Measurements from ENCODE around the gene TMEM80. TPM values are rescaled to one million over a fixed set of nuclear protein-coding genes. Genes with fewer than 3 reads are reported as not detected.
A peak's percentile ranks its signal among the peaks of the same experiment; 100 is the strongest.

Gene TMEM80
- total and polyA plus RNA-seq, 2 experiments from 2014 or later = 12.8 to 25.4 TPM

- peak overlapping the region; percentile 65 for H3K4me3 ChIP-seq
These were observed 30.9 kb downstream of the TMEM80 start for GRCh38 chr11:726278-727220.

More at GRCh38 chr11:726278-727220, 30.9 kb downstream of the TMEM80 start:
- Histone ChIP-seq H3K27me3 (ENCODE audit: insufficient read depth) (no peaks in the 10 kb centered on the region), H3K79me2 (replicated peaks; ENCODE audit: insufficient read depth) (no peaks in the 10 kb centered on the region), H3K27ac (ENCODE audit: low read depth) (no peak overlapping the region), H4K20me1 (replicated peaks; ENCODE audit: insufficient read depth) (no peaks in the 10 kb centered on the region), H3K9me2 (ENCODE audit: insufficient read depth) (no peaks in the 10 kb centered on the region), H3K36me3 (ENCODE audit: insufficient read depth) (no peaks in the 10 kb centered on the region), H2AFZ (no peak overlapping the region; the same call in 1 of the 2 replicates), H3K4me1 (ENCODE audit: insufficient read depth) (peaks cover 6% of the 10 kb centered on the region), H3F3A (replicated peaks; ENCODE audit: low read depth) (0 out of 2 replicates have a peak, but pooled peaks cover 12% of the 10 kb centered on the region), H3K4me2 (peak overlapping the region; percentile 88)
- peak; percentile 19 for ATAC-seq
- H3K27me3 Mint-ChIP-seq (ENCODE audit: insufficient read depth, low read depth, poor library complexity) = peaks cover 16% of the 10 kb centered on the region
- peaks cover 9% of the 10 kb centered on the region; the same call in 2 of the 3 replicates for H3K4me1 Mint-ChIP-seq
- no peaks in the 10 kb centered on the region; the same call in 2 of the 3 replicates for H3K9me3 Mint-ChIP-seq
- no peaks in the 10 kb centered on the region for H3K36me3 Mint-ChIP-seq (ENCODE audit: low read depth)
- no peak overlapping the region for H3K27ac Mint-ChIP-seq
- peak; percentile 69 for DNase-seq (ENCODE audit: low spot score)
- TF ChIP-seq EZH2phosphoT487 (IDR thresholded peaks at IDR 0.05; ENCODE audit: unreplicated experiment) (no peak), CREB1 (CRISPR knock-in tag; IDR thresholded peaks at IDR 0.05; ENCODE audit: low read depth) (no peak), STAT1 (IDR thresholded peaks at IDR 0.05; ENCODE audit: unreplicated experiment) (no peak), ZNF462 (CRISPR knock-in tag; IDR thresholded peaks at IDR 0.05) (no peak), JUNB (IDR thresholded peaks at IDR 0.05; ENCODE audit: unreplicated experiment) (no peak), NANOG (IDR thresholded peaks at IDR 0.05; ENCODE audit: borderline replicate concordance) (no peak), ZNF114 (CRISPR knock-in tag; IDR thresholded peaks at IDR 0.05) (no peak), EZH2 (IDR thresholded peaks at IDR 0.05; ENCODE audit: low read depth, unreplicated experiment) (no peak), ZNF331 (CRISPR knock-in tag; IDR thresholded peaks at IDR 0.05; ENCODE audit: low read depth) (no peak), POLR2AphosphoS5 (IDR thresholded peaks at IDR 0.05; ENCODE audit: low read depth) (no peak; the same call in 1 of the 2 replicates), ETS1 (IDR thresholded peaks at IDR 0.05) (no peak)
- TF ChIP-seq, protein P1, sequence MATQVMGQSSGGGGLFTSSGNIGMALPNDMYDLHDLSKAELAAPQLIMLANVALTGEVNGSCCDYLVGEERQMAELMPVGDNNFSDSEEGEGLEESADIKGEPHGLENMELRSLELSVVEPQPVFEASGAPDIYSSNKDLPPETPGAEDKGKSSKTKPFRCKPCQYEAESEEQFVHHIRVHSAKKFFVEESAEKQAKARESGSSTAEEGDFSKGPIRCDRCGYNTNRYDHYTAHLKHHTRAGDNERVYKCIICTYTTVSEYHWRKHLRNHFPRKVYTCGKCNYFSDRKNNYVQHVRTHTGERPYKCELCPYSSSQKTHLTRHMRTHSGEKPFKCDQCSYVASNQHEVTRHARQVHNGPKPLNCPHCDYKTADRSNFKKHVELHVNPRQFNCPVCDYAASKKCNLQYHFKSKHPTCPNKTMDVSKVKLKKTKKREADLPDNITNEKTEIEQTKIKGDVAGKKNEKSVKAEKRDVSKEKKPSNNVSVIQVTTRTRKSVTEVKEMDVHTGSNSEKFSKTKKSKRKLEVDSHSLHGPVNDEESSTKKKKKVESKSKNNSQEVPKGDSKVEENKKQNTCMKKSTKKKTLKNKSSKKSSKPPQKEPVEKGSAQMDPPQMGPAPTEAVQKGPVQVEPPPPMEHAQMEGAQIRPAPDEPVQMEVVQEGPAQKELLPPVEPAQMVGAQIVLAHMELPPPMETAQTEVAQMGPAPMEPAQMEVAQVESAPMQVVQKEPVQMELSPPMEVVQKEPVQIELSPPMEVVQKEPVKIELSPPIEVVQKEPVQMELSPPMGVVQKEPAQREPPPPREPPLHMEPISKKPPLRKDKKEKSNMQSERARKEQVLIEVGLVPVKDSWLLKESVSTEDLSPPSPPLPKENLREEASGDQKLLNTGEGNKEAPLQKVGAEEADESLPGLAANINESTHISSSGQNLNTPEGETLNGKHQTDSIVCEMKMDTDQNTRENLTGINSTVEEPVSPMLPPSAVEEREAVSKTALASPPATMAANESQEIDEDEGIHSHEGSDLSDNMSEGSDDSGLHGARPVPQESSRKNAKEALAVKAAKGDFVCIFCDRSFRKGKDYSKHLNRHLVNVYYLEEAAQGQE (IDR thresholded peaks at IDR 0.05; ENCODE audit: unreplicated experiment) = no peak
- TF ChIP-seq, protein P2, sequence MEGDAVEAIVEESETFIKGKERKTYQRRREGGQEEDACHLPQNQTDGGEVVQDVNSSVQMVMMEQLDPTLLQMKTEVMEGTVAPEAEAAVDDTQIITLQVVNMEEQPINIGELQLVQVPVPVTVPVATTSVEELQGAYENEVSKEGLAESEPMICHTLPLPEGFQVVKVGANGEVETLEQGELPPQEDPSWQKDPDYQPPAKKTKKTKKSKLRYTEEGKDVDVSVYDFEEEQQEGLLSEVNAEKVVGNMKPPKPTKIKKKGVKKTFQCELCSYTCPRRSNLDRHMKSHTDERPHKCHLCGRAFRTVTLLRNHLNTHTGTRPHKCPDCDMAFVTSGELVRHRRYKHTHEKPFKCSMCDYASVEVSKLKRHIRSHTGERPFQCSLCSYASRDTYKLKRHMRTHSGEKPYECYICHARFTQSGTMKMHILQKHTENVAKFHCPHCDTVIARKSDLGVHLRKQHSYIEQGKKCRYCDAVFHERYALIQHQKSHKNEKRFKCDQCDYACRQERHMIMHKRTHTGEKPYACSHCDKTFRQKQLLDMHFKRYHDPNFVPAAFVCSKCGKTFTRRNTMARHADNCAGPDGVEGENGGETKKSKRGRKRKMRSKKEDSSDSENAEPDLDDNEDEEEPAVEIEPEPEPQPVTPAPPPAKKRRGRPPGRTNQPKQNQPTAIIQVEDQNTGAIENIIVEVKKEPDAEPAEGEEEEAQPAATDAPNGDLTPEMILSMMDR (conservative IDR thresholded peaks at IDR 0.05; ENCODE audit: low read depth in 2 of 2) = no peak
- H3K4me3 Mint-ChIP-seq = peak overlapping the region; percentile 64
